Measurements from ENCODE around the gene FXYD5. TPM values are rescaled to one million over a fixed set of nuclear protein-coding genes. Genes with fewer than 3 reads are reported as not detected.

Gene FXYD5
- total and polyA plus RNA-seq, 9 of the 15 experiments (the other 6 are each of a cell fraction or from before 2014, with no cell fraction given), result 104 to 537 (median 174) TPM

GRCh38 chr19:35155441-35155840 is 906 bp downstream of the FXYD5 start:
- H2AFZ ChIP-seq (ENCODE audit: low read depth, low read length), result peak overlapping the region; percentile 91
- peaks cover 13 to 44% of the 10 kb centered on the region in 2 experiments; a peak in 4 of 5 replicates for H3K4me1 ChIP-seq (replicated peaks in 1 of 2; ENCODE audit: control insufficient read depth in 2 of 2, insufficient read depth in 2 of 2, low read length in 2 of 2)
- ChIA-PET CTCF (ENCODE audit: low intra/inter-chr PET ratio) (no interaction called here), POLR2A (interaction anchor here (0.6 to 1.2 kb wide), 3 partner anchors 48 to 521 kb away, joined by 3 read pairs; no protein-coding TSS in a partner anchor)
- H3K9me3 ChIP-seq (replicated peaks; ENCODE audit: control insufficient read depth, insufficient read depth, low read depth, low read length), result no peaks in the 10 kb centered on the region
- H3K36me3 ChIP-seq (ENCODE audit: control insufficient read depth, insufficient read depth, low read length), result peaks cover 51% of the 10 kb centered on the region
- FAIRE-seq (no peak), DNase-seq (ENCODE audit: extremely low read depth in 1 of 4, low spot score in 3 of 4) (peak; percentile 42 to 48 (median 46)), ATAC-seq (peak; percentile 19)
- peak overlapping the region; percentile 95 for H3K27ac ChIP-seq (ENCODE audit: extremely low read depth, low read depth, low read length)
- intact Hi-C loops (cut with micrococcal nuclease), result loop anchor here (5.0 kb wide), 1 partner anchor 112 kb away; the partner anchor contains the start of gene USF2
- under 1% methylated on average over 17 of the region's 17 CpGs for WGBS (ENCODE audit: insufficient coverage, low coverage, missing lambda C conversion rate)
- peak overlapping the region; percentile 95 for H3K4me2 ChIP-seq (ENCODE audit: insufficient read depth, low read length)
- peak overlapping the region; percentile 89 to 96 for H3K9ac ChIP-seq (ENCODE audit: insufficient read depth in 1 of 2, low read depth in 2 of 2, low read length in 2 of 2)
- H3K27me3 ChIP-seq (ENCODE audit: control insufficient read depth in 2 of 2, insufficient read depth in 2 of 2, low read length in 2 of 2), result no peaks in the 10 kb centered on the region
- no peaks in the 10 kb centered on the region for H3K9me1 ChIP-seq (ENCODE audit: control insufficient read depth, insufficient read depth, low read length)
- H4K20me1 ChIP-seq (replicated peaks; ENCODE audit: control insufficient read depth, insufficient read depth, low read length), result no peaks in the 10 kb centered on the region
- BruUV-seq (replicated peaks), result no TSS peak
- in situ Hi-C loops (cut with MboI), result no loop called here
- peaks cover 51% of the 10 kb centered on the region for H3K79me2 ChIP-seq (ENCODE audit: control insufficient read depth, insufficient read depth, low read length)
- H3K4me3 ChIP-seq, result peak overlapping the region; percentile 92
- TF ChIP-seq PHF20 (IDR thresholded peaks at IDR 0.05; ENCODE audit: partially characterized antibody), result no peak
- no peak for TF ChIP-seq SRSF9 (IDR thresholded peaks at IDR 0.05; ENCODE audit: borderline replicate concordance, low read depth, low read length)
- TF ChIP-seq, protein P1, sequence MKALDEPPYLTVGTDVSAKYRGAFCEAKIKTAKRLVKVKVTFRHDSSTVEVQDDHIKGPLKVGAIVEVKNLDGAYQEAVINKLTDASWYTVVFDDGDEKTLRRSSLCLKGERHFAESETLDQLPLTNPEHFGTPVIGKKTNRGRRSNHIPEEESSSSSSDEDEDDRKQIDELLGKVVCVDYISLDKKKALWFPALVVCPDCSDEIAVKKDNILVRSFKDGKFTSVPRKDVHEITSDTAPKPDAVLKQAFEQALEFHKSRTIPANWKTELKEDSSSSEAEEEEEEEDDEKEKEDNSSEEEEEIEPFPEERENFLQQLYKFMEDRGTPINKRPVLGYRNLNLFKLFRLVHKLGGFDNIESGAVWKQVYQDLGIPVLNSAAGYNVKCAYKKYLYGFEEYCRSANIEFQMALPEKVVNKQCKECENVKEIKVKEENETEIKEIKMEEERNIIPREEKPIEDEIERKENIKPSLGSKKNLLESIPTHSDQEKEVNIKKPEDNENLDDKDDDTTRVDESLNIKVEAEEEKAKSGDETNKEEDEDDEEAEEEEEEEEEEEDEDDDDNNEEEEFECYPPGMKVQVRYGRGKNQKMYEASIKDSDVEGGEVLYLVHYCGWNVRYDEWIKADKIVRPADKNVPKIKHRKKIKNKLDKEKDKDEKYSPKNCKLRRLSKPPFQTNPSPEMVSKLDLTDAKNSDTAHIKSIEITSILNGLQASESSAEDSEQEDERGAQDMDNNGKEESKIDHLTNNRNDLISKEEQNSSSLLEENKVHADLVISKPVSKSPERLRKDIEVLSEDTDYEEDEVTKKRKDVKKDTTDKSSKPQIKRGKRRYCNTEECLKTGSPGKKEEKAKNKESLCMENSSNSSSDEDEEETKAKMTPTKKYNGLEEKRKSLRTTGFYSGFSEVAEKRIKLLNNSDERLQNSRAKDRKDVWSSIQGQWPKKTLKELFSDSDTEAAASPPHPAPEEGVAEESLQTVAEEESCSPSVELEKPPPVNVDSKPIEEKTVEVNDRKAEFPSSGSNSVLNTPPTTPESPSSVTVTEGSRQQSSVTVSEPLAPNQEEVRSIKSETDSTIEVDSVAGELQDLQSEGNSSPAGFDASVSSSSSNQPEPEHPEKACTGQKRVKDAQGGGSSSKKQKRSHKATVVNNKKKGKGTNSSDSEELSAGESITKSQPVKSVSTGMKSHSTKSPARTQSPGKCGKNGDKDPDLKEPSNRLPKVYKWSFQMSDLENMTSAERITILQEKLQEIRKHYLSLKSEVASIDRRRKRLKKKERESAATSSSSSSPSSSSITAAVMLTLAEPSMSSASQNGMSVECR (CRISPR knock-in tag; IDR thresholded peaks at IDR 0.05), result 0 out of 2 replicates have a peak, but pooled peaks have one; percentile 2
- peak; percentile 18; the same call in 1 of the 2 replicates for TF ChIP-seq USF1 (CRISPR knock-in tag; IDR thresholded peaks at IDR 0.05)
- TF ChIP-seq YY1 (IDR thresholded peaks at IDR 0.05; ENCODE audit: borderline replicate concordance in 1 of 3, control insufficient read depth in 1 of 3, extremely low read depth in 1 of 3, insufficient read depth in 3 of 3, insufficient read length in 1 of 3, insufficient replicate concordance in 2 of 3, low read depth in 1 of 3, low read length in 2 of 3), result peak in 2 of 3 experiments; percentile 15 to 55
- no peak for TF ChIP-seq SP1 (CRISPR knock-in tag; IDR thresholded peaks at IDR 0.05)
- TF ChIP-seq, protein P2, sequence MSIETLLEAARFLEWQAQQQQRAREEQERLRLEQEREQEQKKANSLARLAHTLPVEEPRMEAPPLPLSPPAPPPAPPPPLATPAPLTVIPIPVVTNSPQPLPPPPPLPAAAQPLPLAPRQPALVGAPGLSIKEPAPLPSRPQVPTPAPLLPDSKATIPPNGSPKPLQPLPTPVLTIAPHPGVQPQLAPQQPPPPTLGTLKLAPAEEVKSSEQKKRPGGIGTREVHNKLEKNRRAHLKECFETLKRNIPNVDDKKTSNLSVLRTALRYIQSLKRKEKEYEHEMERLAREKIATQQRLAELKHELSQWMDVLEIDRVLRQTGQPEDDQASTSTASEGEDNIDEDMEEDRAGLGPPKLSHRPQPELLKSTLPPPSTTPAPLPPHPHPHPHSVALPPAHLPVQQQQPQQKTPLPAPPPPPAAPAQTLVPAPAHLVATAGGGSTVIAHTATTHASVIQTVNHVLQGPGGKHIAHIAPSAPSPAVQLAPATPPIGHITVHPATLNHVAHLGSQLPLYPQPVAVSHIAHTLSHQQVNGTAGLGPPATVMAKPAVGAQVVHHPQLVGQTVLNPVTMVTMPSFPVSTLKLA (conservative IDR thresholded peaks at IDR 0.05), result peak in 1 of 2 experiments; percentile 29; a peak in 1 of 4 replicates
- peak in 1 of 2 experiments; percentile 13; a peak in 1 of 4 replicates for TF ChIP-seq SIN3A (IDR thresholded peaks at IDR 0.05; ENCODE audit: borderline replicate concordance in 2 of 2, control insufficient read depth in 1 of 2, low read depth in 2 of 2, low read length in 2 of 2)
- peak; percentile 91 for TF ChIP-seq KAT7 (CRISPR knock-in tag; IDR thresholded peaks at IDR 0.05; ENCODE audit: borderline replicate concordance)
- TF ChIP-seq ELF1 (tag; IDR thresholded peaks at IDR 0.05), result peak; percentile 43; the same call in 1 of the 2 replicates
- TF ChIP-seq SAP30 (IDR thresholded peaks at IDR 0.05; ENCODE audit: borderline replicate concordance, insufficient read depth, low read depth, low read length, poor library complexity, severe bottlenecking), result peak; percentile 11
- no peak for TF ChIP-seq ATF1 (CRISPR knock-in tag; IDR thresholded peaks at IDR 0.05)
- TF ChIP-seq ATF1 (tag; IDR thresholded peaks at IDR 0.05), result 0 out of 2 replicates have a peak, but pooled peaks have one; percentile 22
